ENCODE measurements around the gene KLHDC9.

KLHDC9 gene

GRCh38 chr1:161052899-161053298, 45.3 kb upstream of the KLHDC9 start:
- H3K9me3 ChIP-seq (ENCODE audit: insufficient read depth, low read length, severe bottlenecking), result no peaks in the 10 kb centered on the region
- peaks cover 92% of the 10 kb centered on the region for H3K36me3 ChIP-seq (ENCODE audit: insufficient read depth, low read length)
- TF ChIP-seq EZH2 (IDR thresholded peaks at IDR 0.05; ENCODE audit: borderline replicate concordance, low read depth, low read length, severe bottlenecking) (no peak), CTCF (IDR thresholded peaks at IDR 0.05; ENCODE audit: borderline replicate concordance, extremely low read depth, low read length, poor library complexity, severe bottlenecking) (no peak)
- peaks cover 13% of the 10 kb centered on the region; the same call in 1 of the 2 replicates for H3K79me2 ChIP-seq (ENCODE audit: insufficient read depth, low read length)
- no peak overlapping the region for H3K27ac ChIP-seq (ENCODE audit: low read length)
- no peak overlapping the region for H3K4me3 ChIP-seq (ENCODE audit: low read depth in 1 of 2, low read length in 2 of 2)
- H3K9ac ChIP-seq (ENCODE audit: low read depth, low read length), result no peak overlapping the region
- no peak overlapping the region for H3K4me2 ChIP-seq (ENCODE audit: insufficient read depth, low read length)
- DNase-seq (no peak), ATAC-seq (ENCODE audit: insufficient read depth, low read depth) (no peak)
- no peak overlapping the region for H2AFZ ChIP-seq (ENCODE audit: low read depth, low read length)
- H4K20me1 ChIP-seq (ENCODE audit: insufficient read depth, low read length), result 0 out of 2 replicates have a peak, but pooled peaks cover 9% of the 10 kb centered on the region
- H3K27me3 ChIP-seq (ENCODE audit: insufficient read depth, low read length, poor library complexity), result no peaks in the 10 kb centered on the region
- no peaks in the 10 kb centered on the region for H3K4me1 ChIP-seq (ENCODE audit: insufficient read depth, low read length)

GRCh38 chr1:161054232-161054631, 43.9 kb upstream of the KLHDC9 start:
- H3K27ac ChIP-seq (ENCODE audit: low read length), result no peak overlapping the region
- DNase-seq (no peak), ATAC-seq (ENCODE audit: insufficient read depth, low read depth) (no peak)
- H3K79me2 ChIP-seq (ENCODE audit: insufficient read depth, low read length), result peaks cover 14% of the 10 kb centered on the region
- H3K4me1 ChIP-seq (ENCODE audit: insufficient read depth, low read length), result no peaks in the 10 kb centered on the region
- no peak overlapping the region for H2AFZ ChIP-seq (ENCODE audit: low read depth, low read length)
- H3K36me3 ChIP-seq (ENCODE audit: insufficient read depth, low read length), result peaks cover 83% of the 10 kb centered on the region
- H3K9me3 ChIP-seq (ENCODE audit: insufficient read depth, low read length, severe bottlenecking), result no peaks in the 10 kb centered on the region
- no peak overlapping the region for H3K9ac ChIP-seq (ENCODE audit: low read depth, low read length)
- no peak overlapping the region for H3K4me3 ChIP-seq (ENCODE audit: low read depth in 1 of 2, low read length in 2 of 2)
- no peak for TF ChIP-seq EZH2 (IDR thresholded peaks at IDR 0.05; ENCODE audit: borderline replicate concordance, low read depth, low read length, severe bottlenecking)
- no peak for TF ChIP-seq CTCF (IDR thresholded peaks at IDR 0.05; ENCODE audit: borderline replicate concordance, extremely low read depth, low read length, poor library complexity, severe bottlenecking)
- no peaks in the 10 kb centered on the region for H3K27me3 ChIP-seq (ENCODE audit: insufficient read depth, low read length, poor library complexity)
- H4K20me1 ChIP-seq (ENCODE audit: insufficient read depth, low read length), result 0 out of 2 replicates have a peak, but pooled peaks cover 9% of the 10 kb centered on the region
- no peak overlapping the region for H3K4me2 ChIP-seq (ENCODE audit: insufficient read depth, low read length)

DNA sequence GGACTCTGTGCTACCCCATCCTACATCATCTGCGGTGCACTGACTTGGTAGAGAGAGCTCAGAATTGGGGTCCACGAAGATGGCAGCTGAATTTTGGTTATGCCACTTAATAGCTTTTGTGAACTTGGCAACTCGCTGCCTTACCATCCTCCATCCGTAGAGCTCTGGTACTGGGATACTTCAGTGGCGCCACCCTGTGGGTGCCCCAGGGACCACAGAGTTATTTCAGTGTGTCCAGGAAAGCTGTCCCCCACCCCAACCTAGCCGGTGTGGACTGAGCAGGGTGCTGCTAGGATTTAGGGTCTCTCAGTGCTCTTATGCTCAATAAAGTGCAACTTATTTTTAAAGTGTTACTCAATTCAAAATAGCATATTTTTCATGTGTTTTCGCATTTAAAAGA, 43.4 kb upstream of the KLHDC9 start:
- peaks cover 18% of the 10 kb centered on the region for H3K79me2 ChIP-seq (ENCODE audit: insufficient read depth, low read length)
- H3K4me1 ChIP-seq (ENCODE audit: insufficient read depth, low read length), result no peaks in the 10 kb centered on the region
- H3K36me3 ChIP-seq (ENCODE audit: insufficient read depth, low read length), result peaks cover 83% of the 10 kb centered on the region
- H3K27ac ChIP-seq (ENCODE audit: low read length), result no peak overlapping the region
- no peak overlapping the region for H3K4me3 ChIP-seq (ENCODE audit: low read depth in 1 of 2, low read length in 2 of 2)
- no peaks in the 10 kb centered on the region for H3K27me3 ChIP-seq (ENCODE audit: insufficient read depth, low read length, poor library complexity)
- no peak overlapping the region for H2AFZ ChIP-seq (ENCODE audit: low read depth, low read length)
- DNase-seq (no peak), ATAC-seq (ENCODE audit: insufficient read depth, low read depth) (no peak)
- H3K9me3 ChIP-seq (ENCODE audit: insufficient read depth, low read length, severe bottlenecking), result no peaks in the 10 kb centered on the region
- TF ChIP-seq EZH2 (IDR thresholded peaks at IDR 0.05; ENCODE audit: borderline replicate concordance, low read depth, low read length, severe bottlenecking) (no peak), CTCF (IDR thresholded peaks at IDR 0.05; ENCODE audit: borderline replicate concordance, extremely low read depth, low read length, poor library complexity, severe bottlenecking) (peak; percentile 52)
- 0 out of 2 replicates have a peak, but pooled peaks cover 9% of the 10 kb centered on the region for H4K20me1 ChIP-seq (ENCODE audit: insufficient read depth, low read length)
- no peak overlapping the region for H3K9ac ChIP-seq (ENCODE audit: low read depth, low read length)
- no peak overlapping the region for H3K4me2 ChIP-seq (ENCODE audit: insufficient read depth, low read length)

DNA sequence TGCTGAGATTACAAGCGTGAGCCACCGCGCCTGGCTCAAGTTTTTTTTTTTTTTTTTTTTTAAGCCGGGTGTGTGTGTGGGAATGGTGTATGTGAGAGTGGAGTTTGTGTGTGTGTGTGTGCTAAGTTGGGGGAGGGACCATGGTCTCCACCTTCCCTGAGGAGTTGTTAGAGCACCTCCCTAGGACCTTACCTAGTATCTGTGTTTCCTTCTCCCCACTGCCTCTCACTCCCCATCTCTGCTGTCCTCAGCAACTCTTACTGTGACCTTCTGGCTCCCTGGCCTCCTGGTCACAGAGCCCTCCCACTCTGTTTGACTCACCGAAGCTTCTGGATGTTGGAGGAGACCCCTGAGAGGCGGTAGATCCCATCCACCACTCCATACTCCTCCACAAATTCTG, 38.9 kb upstream of the KLHDC9 start:
- Histone ChIP-seq H3K9ac (ENCODE audit: low read depth, low read length) (no peak overlapping the region), H3K36me3 (ENCODE audit: insufficient read depth, low read length) (peaks cover 60% of the 10 kb centered on the region), H3K27ac (ENCODE audit: low read length) (no peak overlapping the region), H3K4me2 (ENCODE audit: insufficient read depth, low read length) (no peak overlapping the region), H2AFZ (ENCODE audit: low read depth, low read length) (no peak overlapping the region), H3K79me2 (ENCODE audit: insufficient read depth, low read length) (peaks cover 45% of the 10 kb centered on the region), H3K4me1 (ENCODE audit: insufficient read depth, low read length) (no peaks in the 10 kb centered on the region; the same call in 1 of the 2 replicates), H4K20me1 (ENCODE audit: insufficient read depth, low read length) (peaks cover 14% of the 10 kb centered on the region; the same call in 1 of the 2 replicates), H3K9me3 (ENCODE audit: insufficient read depth, low read length, severe bottlenecking) (no peaks in the 10 kb centered on the region), H3K27me3 (ENCODE audit: insufficient read depth, low read length, poor library complexity) (no peaks in the 10 kb centered on the region), H3K4me3 (ENCODE audit: low read depth in 1 of 2, low read length in 2 of 2) (no peak overlapping the region)
- no peak for ATAC-seq (ENCODE audit: insufficient read depth, low read depth)
- DNase-seq, result no peak
- TF ChIP-seq EZH2 (IDR thresholded peaks at IDR 0.05; ENCODE audit: borderline replicate concordance, low read depth, low read length, severe bottlenecking) (no peak), CTCF (IDR thresholded peaks at IDR 0.05; ENCODE audit: borderline replicate concordance, extremely low read depth, low read length, poor library complexity, severe bottlenecking) (no peak)
